Measurements from ENCODE around the gene PDE4B.

Gene PDE4B

GRCh38 chr1:66240491-66241484, 448.1 kb downstream of the PDE4B start:
- DNase-seq (ENCODE audit: low spot score): no peak

- peak; percentile 86 for DNase-seq (ENCODE audit: low spot score)
These were observed 450.2 kb downstream of the PDE4B start for GRCh38 chr1:66242646-66243547.

DNA sequence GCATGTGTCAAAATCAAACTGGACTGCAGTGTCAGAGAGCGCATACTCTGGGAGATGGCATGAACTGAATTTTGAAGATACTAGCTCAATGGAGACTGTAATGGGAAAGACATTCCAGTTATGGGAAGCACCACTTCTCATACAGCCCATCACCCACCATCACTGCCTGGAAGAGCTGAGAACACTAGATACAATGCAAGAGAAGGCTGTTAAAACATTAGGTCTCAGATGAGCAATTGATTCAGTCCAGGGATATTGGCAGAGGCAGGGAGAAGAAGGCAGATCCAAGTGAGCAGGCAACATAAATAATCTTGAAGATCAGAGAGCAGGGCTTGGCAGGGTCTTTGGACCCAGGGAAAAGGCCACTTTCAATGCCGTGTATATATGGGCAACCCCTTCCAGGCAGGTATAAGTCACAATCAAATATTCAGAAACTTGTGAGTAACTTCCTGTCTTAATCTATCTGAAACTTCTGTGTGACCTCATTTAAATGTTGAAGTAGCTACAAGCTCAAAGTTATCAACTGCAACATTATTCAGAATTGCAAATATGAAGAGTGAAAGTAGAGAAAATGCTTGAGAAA, 450.9 kb downstream of the PDE4B start:
- DNase-seq (ENCODE audit: low spot score): no peak

DNA sequence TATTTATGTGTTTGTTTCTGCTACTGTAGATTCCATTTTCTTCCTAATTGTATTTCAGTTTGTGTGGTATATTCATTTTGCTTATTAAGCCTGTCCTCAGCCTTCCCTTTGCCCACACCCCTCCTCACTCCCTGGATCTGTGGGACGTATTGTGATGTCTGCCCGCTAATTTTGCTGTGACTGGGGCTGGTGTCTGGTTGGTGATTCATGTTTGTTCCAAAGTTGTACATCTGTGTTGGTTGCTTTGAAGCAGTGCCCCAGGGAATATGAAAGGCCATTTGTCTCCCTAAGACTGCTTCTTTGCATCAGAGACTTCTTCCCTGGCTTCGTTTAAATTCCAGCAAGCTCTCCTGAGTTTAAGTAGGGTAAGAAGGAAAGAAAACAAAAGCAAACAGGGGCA, 451.7 kb downstream of the PDE4B start:
- DNase-seq (ENCODE audit: low spot score): no peak

GRCh38 chr1:66245691-66246090, 453.0 kb downstream of the PDE4B start:
- DNase-seq (ENCODE audit: low spot score): no peak

GRCh38 chr1:66246351-66247269, 453.9 kb downstream of the PDE4B start:
- DNase-seq (ENCODE audit: low spot score): no peak

DNA sequence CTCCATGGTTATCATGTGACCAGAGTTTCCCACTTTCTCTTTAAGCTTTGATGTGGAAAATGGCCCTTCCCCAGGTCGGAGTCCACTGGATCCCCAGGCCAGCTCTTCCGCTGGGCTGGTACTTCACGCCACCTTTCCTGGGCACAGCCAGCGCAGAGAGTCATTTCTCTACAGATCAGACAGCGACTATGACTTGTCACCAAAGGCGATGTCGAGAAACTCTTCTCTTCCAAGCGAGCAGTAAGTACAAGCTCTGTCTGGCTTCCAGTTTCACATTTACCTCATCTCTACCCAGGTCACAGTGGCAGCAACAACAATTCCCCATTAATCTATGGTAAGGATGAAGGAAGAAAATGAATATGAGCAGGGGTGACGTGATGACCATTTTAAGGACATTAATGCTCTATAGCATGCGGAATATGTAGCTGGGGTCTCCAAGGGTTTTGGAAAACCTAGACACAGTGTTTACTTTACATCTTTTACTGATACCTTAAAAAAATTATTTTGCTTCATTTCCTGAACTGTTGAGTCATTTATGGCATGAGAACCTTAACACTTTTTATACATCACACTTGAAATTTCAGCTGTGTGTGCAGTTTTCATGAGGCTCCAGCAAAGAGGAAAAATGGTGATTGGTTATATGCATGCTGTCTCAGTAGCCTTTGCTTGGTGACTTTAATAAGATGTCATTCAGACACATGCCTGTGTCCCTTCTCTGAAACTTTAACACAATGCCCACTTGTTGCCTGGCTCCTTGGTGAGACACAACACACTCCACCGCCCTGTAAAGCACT, 454.9 kb downstream of the PDE4B start:
- DNase-seq (ENCODE audit: low spot score): no peak

DNA sequence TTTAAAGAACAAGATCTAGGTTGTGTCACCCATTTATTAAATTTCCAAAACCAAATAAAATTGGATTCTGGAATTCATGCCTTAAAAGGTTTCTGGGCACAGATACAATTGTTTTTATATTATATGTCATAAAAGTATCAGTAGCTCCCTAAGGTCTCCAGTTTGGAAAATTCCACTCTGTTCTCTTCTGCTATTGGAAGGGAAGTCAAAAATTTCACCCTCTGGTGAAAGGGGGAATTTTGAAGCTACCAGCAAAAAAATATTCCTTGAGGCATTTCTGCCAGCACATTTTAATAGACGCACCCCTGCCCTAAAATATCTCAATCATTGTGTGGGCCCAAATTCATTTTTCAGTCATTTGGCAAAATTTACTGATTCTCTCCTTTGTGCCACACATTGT, 455.6 kb downstream of the PDE4B start:
- no peak for DNase-seq (ENCODE audit: low spot score)

- DNase-seq (ENCODE audit: low spot score): no peak
These were observed 456.1 kb downstream of the PDE4B start for GRCh38 chr1:66248746-66249145.

DNA sequence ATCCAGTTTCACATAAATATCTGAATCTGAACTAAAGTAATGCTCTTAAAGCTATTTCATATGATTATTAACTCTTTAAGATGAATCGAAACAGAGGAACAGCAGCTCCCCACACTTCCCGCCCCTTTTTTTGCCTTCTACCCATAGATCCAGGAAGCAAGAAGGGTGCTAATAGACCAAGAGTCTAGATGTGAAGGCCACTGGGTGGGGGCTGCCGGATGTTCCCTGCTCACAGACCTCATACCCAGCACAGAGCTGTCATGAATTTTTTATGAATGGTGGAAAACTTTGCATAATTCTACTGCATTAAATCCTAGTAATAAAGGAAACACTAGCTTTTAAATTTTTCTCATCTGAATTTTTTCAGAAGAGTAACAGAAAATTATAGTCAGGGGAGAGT, 457.4 kb downstream of the PDE4B start:
- DNase-seq (ENCODE audit: low spot score): no peak

DNA sequence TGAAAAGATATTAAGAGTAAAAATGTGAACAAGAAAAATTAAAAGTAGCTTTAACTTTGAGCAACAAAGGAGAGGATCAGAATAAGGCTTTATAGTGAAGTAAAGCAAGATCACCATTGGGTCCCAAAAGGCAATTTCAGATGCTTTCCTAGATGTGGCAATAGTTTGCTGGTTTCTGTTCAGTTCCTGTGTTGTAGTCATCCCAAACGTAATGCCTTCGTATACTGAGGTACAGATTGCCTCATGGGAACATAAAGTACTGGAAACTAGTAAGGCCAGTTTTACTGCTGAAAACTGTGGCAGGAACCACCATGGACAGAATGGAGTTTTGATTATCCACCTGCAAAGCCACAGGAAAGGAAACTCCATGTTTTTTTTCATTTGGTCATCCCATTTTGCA, 457.8 kb downstream of the PDE4B start:
- no peak for DNase-seq (ENCODE audit: low spot score)

DNA sequence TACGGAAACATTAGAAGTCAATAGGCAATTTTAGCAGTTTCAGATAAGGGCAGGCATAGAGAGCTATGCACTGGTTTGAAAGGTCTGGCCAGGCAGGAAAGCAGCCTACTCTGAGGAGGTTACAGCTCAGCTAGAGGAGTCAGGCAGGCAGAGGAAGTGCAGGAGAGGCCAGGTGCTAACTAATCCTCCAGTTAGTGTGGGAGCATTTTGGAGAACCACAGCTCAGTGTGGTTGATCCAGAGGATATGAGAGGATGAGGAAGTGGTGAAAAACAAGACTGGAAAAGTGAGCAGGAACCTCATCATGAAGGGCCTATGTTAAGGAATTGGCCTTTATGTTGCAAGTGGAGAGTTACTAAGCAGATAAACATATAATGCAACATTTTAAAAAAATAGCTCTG, 458.9 kb downstream of the PDE4B start:
- no peak for DNase-seq (ENCODE audit: low spot score)

- peak; percentile 76 for DNase-seq (ENCODE audit: low spot score)
These were observed 460.7 kb downstream of the PDE4B start for GRCh38 chr1:66253330-66253921.

DNA sequence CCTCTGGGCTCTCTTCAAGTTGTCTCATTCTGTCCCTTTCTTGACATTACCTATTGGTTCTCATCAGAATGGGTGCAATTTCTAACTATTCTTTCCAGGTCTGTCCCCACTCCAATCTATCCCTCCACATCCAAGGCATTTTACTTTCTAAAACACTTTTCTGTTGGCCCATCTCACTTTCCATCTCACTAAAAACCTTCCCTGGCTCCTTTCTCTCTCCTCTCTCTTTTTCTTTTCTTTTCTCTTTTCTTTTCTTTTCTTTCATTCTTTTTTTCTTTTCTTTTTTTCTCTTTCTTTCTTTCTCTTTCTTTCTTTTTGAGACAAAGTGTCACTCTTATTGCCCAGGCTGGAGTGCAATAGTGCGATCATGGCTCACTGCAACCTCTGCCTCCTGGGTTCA, 462.1 kb downstream of the PDE4B start:
- no peak for DNase-seq (ENCODE audit: low spot score)

GRCh38 chr1:66256629-66257572, 464.2 kb downstream of the PDE4B start:
- DNase-seq (ENCODE audit: low spot score): no peak

- DNase-seq (ENCODE audit: low spot score): no peak
These were observed 465.9 kb downstream of the PDE4B start for GRCh38 chr1:66258404-66259105.

GRCh38 chr1:66261364-66261763, 468.7 kb downstream of the PDE4B start:
- no peak for DNase-seq (ENCODE audit: low spot score)
